HG02884 (cell line): ENCODE data around the gene CORIN.
A peak's percentile ranks its signal among the peaks of the same experiment; 100 is the strongest.

Experiments used
- ATAC-seq: cut with Tn5 transposase; IDR thresholded peaks from one replicate; pipeline ENCODE4 v1.9.1; 2021; ENCODE audit warnings: mild to moderate bottlenecking, moderate library complexity; ENCODE audit not compliant: unreplicated experiment

CORIN gene

DNA sequence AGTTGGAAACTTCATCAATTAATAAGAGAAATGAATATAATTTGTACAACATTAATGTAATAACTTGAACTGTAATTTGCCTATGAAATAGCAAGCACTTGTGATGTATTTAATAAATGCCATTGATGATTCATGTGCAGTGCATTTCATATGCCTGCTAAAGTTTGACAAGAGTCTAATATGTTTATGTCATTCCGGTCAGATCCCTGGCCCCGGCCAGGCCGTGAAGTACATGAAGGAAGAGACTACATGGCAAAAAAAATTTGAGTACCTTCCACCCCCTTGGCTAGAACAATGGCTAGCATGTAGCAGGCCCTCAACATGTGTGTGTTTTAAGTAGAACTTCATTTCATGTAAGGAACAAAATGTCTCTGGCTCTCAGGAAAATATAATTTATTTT is 191.5 kb downstream of the CORIN start:
- no peak for ATAC-seq

- no peak for ATAC-seq
Measured at GRCh38 chr4:47643845-47644244, 194.0 kb downstream of the CORIN start.

- ATAC-seq, result no peak
Measured at GRCh38 chr4:47642985-47643760, 194.7 kb downstream of the CORIN start.

- no peak for ATAC-seq
Measured at GRCh38 chr4:47642191-47642830, 195.6 kb downstream of the CORIN start.

- ATAC-seq, result no peak
Measured at GRCh38 chr4:47641755-47642154, 196.1 kb downstream of the CORIN start.

DNA sequence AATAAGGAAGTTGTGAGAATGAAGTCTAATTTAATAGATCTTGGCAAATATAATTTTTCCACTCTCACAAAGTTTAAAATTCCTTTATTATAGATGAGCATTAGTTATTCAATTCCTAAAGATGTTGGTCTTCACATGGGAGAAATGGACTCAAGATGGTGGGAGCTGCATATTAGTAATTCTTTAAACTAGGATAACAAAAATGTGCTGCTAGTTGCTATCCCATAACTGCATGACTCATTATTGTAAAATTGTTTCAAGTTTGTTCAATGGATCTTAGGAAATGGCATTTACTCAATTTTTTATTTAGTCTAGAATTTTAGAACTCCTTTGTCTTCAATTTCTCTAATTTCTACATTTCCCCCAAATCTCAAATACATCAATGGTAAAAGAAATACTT is 197.0 kb downstream of the CORIN start:
- ATAC-seq, result no peak

DNA sequence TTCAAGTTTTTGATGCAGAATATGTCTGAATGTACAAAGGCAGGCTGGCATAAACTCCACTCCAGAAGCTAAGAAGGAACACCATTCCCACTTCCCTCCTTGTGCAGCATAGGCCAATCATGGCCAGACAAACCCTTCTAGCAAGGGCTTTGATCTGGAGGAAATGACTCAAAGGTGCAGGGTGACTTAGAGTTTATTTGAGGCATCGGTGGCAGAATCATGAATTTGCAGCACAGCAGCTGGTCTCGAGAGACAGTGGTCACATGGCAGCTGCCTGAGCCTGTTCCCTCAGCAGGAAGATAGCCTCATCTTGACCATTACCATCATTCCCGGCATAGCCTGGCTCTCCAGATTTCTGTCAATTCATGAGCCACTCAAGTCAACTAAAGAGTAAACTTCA is 198.3 kb downstream of the CORIN start:
- ATAC-seq, result no peak

GRCh38 chr4:47631161-47631560 is 206.7 kb downstream of the CORIN start:
- ATAC-seq, result no peak

DNA sequence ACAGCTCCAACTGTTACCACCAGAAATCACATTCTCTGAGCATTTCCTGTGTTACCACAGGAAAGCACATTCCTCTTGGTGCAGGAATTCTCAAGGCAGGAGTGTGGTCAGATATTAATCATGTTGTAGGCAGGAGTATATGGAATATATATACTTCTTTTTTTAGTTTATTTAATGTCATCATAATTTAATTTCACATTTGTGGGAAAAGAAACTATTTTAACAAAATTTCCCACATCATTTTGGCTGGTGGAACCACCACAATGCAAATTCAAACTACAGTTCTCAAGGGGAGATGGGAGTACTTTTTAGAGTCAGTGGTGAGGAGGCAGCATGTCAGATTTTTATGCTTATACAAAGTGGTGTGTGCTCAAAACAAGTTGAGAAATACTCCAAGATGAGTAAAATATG is 213.8 kb downstream of the CORIN start:
- no peak for ATAC-seq

- ATAC-seq, result no peak
Measured at GRCh38 chr4:47621181-47621580, 216.7 kb downstream of the CORIN start.

- no peak for ATAC-seq
Measured at GRCh38 chr4:47619691-47620090, 218.2 kb downstream of the CORIN start.

- ATAC-seq, result peak; percentile 70
Measured at GRCh38 chr4:47617607-47618006, 220.3 kb downstream of the CORIN start.

GRCh38 chr4:47615385-47615784 is 222.5 kb downstream of the CORIN start:
- ATAC-seq, result no peak

DNA sequence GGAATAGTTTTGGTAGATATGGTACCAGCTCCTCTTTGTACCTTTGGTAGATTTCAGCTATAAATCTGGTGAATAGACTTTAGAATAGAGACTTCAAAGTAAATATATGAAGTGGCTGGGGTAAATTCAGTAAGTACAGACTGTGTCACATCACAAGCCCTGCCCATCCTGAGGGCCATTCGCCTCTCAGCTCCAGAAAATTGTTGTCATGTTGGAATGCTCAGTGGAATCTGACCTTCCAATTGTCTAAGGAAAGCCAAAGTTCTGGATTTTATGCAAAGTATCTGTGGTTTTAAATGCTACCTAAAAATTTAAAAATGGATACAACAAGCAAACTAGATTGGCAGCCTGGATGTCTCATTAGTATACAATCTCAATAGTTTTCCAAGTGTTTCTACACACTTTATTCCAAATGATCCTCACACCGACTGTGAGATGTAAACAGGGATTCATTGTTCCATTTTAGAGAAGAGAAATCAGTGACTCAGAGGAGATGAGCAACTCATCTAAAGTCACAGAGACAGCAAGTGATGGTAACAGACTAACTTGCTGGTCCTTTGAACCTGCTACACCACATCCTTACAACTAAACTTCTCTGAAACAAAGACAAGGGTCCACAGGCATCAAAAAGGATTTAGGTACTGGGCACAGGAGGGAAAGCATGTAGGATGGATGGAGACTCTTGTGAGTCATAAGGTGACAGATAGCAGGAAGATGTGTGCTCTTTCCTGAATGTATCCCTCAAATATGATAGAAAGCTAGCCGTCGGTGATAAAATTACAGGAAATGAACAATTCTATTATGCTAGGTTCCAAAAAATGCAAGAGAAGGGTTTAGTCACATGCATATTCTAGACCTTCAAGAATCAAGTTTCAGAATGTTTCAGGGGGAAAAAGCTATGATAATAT is 225.5 kb downstream of the CORIN start:
- no peak for ATAC-seq

GRCh38 chr4:47606482-47606881 is 231.4 kb downstream of the CORIN start:
- ATAC-seq, result no peak

- no peak for ATAC-seq
Measured at GRCh38 chr4:47598896-47599295, 239.0 kb downstream of the CORIN start.

DNA sequence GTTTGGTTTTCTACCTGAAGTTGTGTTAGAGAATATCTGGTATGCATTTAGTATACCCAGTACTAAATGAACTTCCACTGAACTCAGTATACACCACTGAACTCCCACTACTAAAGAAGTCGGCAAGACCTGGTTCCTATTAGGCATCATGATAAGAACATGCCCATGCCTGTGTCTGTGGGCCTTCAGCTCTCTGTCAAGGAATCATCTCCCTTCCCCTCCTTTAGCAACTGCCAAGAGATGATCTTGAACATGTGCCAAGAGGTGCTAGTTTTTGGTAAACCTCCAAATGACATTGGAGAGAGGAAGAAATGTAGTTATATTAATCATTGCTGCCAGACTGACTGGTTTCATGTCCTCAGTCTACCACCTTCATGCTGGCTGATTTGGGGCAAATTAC is 239.5 kb downstream of the CORIN start:
- no peak for ATAC-seq

DNA sequence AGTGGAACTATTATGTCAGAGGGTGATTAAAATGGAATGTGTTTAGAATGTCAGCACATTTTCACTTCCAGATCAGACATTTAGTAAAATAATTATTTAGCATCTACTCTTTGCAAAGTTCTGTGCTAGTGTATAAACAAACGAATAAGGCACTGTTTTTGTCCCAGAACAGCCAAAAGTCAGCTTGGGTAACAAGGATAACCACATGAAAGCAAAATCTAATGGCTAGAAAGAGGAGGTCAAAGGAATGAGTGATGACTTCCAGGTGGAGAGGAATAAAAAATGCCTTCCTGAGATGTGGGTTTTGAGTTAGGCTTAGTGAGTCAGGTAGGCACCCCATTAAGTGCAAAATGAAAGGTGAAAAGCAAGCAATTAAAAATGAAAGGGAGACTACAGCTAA is 240.2 kb downstream of the CORIN start:
- ATAC-seq, result no peak

DNA sequence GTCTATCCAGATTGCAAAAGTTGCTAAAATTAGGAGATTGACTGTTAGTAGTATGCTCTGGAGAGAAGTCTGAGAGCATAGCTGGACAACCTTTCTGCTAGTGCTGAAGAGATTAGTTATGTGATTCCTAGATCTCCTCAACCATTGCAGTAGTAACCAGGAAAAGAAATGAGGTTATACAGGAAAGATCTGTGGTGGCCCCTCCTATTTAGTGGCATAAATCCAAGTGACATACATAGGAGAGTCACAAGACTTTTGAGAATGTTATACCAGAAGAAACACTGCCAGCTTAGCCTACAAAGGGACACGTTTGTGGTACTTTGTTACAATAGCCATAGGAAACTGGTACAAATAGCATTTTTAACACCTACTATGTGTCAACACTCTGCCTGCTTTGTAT is 247.5 kb downstream of the CORIN start:
- ATAC-seq, result no peak

DNA sequence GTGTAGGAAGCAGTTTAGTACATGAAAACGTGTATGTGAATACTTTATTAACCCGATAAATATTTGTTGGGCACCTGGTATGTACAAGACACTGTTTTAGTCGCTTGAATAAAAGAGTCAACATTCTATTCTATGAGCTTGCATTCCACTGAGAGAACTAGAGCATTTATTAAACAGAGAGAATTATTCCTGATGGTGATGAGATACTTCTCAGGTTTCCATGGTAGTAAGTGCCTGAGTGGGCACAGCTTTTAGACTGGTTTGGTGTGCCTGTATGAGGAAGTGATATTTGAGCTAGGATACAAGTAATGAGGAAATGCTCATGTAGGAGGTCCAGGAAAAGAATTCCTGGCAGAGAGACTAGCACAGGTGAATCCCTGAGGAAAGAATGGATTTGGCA is 258.6 kb downstream of the CORIN start:
- ATAC-seq, result no peak

GRCh38 chr4:47577779-47578553 is 259.9 kb downstream of the CORIN start:
- ATAC-seq, result no peak
